A549 (cell line): ENCODE data around the gene AQP6.

Source experiments
- CBX2 ChIP-seq: fragments of 200-600 bp; sonication (generic); IDR thresholded peaks from 2 replicates; pipeline ENCODE4 v1.6.1; 2016; ENCODE audit warnings: low read depth, mild to moderate bottlenecking, borderline replicate concordance
- CTCF ChIP-seq: fragments of >200 bp; sonication (Bioruptor Twin); formaldehyde crosslinking; IDR thresholded peaks from 3 replicates; pipeline ENCODE4 v1.5.1; 2016
- HES2 ChIP-seq: fragments of >200 bp; sonication (Bioruptor Twin); formaldehyde crosslinking; IDR thresholded peaks from 2 replicates; pipeline ENCODE4 v1.6.1; 2016
- HMGXB4 ChIP-seq: fragments of 250-450 bp; sonication (Bioruptor Pico); IDR thresholded peaks from 2 replicates; pipeline ENCODE4 v1.5.0; 2021; ENCODE audit warnings: mild to moderate bottlenecking, moderate library complexity, borderline replicate concordance
- HOXA7 ChIP-seq: fragments of 250-450 bp; sonication (Bioruptor Pico); IDR thresholded peaks from 2 replicates; pipeline ENCODE4 v1.5.0; 2020; ENCODE audit warnings: mild to moderate bottlenecking, moderate library complexity
- JUN ChIP-seq, 2 experiments: fragments of >200 bp; sonication (Bioruptor Twin); formaldehyde crosslinking; IDR thresholded peaks; 2 replicates in 1 of 2; 3 replicates in 1 of 2; pipeline ENCODE4 v1.6.1; 2016 to 2017
- MAX ChIP-seq: IDR thresholded peaks from 2 replicates; pipeline ENCODE4 v1.6.1; 2012
- POLR2A ChIP-seq: IDR thresholded peaks from 2 replicates; pipeline ENCODE4 v1.6.1; 2012; ENCODE audit warnings: mild to moderate bottlenecking, low read length
- REST ChIP-seq: fragments of 200-600 bp; sonication (generic); IDR thresholded peaks from 2 replicates; pipeline ENCODE4 v1.6.1; 2016; ENCODE audit warnings: antibody characterized with exemption, mild to moderate bottlenecking, moderate library complexity
- ZFP36 ChIP-seq: fragments of 450-650 bp; IDR thresholded peaks from 2 replicates; pipeline ENCODE4 v1.6.1; 2014; ENCODE audit warnings: borderline replicate concordance; ENCODE audit not compliant: partially characterized antibody

GRCh38 chr12:49998453-49998852, 25.7 kb downstream of the AQP6 start:
- TF ChIP-seq CTCF (no peak), JUN (IDR thresholded peaks at IDR 0.05) (no peak), HOXA7 (CRISPR knock-in tag) (no peak), HMGXB4 (CRISPR knock-in tag) (no peak), MAX (no peak), CBX2 (no peak), HES2 (no peak), REST (no peak), ZFP36 (no peak), POLR2A (no peak)
